HepG2 (cell line): ENCODE measurements around the gene TUBA4B. TPM values are rescaled to one million over a fixed set of nuclear protein-coding genes. Genes with fewer than 3 reads are reported as not detected.

Experiments used
- ARHGAP35 ChIP-seq: sonication (generic); formaldehyde crosslinking; IDR thresholded peaks from 2 replicates; pipeline ENCODE4 v1.9.0; 2022; ENCODE audit warnings: mild to moderate bottlenecking, inconsistent platforms, moderate library complexity, missing genetic modification reagents, borderline replicate concordance
- CENPBD1 ChIP-seq: sonication (generic); formaldehyde crosslinking; IDR thresholded peaks from 2 replicates; pipeline ENCODE4 v1.8.0; 2022; ENCODE audit warnings: missing genetic modification reagents, low read depth, mild to moderate bottlenecking, borderline replicate concordance
- CHCHD3 ChIP-seq: sonication (generic); formaldehyde crosslinking; IDR thresholded peaks from 2 replicates; pipeline ENCODE4 v1.8.0; 2022; ENCODE audit warnings: mild to moderate bottlenecking, missing genetic modification reagents, moderate library complexity
- ELK4 ChIP-seq: sonication (generic); formaldehyde crosslinking; IDR thresholded peaks from 2 replicates; pipeline ENCODE4 v1.9.0; 2021; ENCODE audit warnings: missing genetic modification reagents, borderline replicate concordance
- KLF12 ChIP-seq: sonication (generic); formaldehyde crosslinking; IDR thresholded peaks from 2 replicates; pipeline ENCODE4 v1.4.0; 2020; ENCODE audit warnings: missing genetic modification reagents, borderline replicate concordance
- KLF15 ChIP-seq: sonication (generic); formaldehyde crosslinking; IDR thresholded peaks from 2 replicates; pipeline ENCODE4 v1.8.1; 2023; ENCODE audit warnings: borderline replicate concordance, mild to moderate bottlenecking, inconsistent platforms, missing genetic modification reagents, mixed read lengths
- KMT2A ChIP-seq: sonication (generic); formaldehyde crosslinking; IDR thresholded peaks from 2 replicates; pipeline ENCODE4 v1.4.0; 2020; ENCODE audit warnings: missing genetic modification reagents
- KMT2B ChIP-seq: IDR thresholded peaks from 2 replicates; pipeline ENCODE4 v1.6.1; 2016; ENCODE audit warnings: missing genetic modification reagents, missing compliant biosample characterization
- MAFG ChIP-seq: sonication (generic); formaldehyde crosslinking; IDR thresholded peaks from 2 replicates; pipeline ENCODE4 v1.5.1; 2020; ENCODE audit warnings: mild to moderate bottlenecking, missing genetic modification reagents
- PHF8 ChIP-seq: sonication (generic); formaldehyde crosslinking; IDR thresholded peaks from 2 replicates; pipeline ENCODE4 v1.5.0; 2020; ENCODE audit warnings: missing genetic modification reagents
- RBM39 ChIP-seq: fragments of 200-400 bp; formaldehyde crosslinking; IDR thresholded peaks from one replicate; pipeline ENCODE4 v1.6.1; 2018; ENCODE audit warnings: antibody characterized with exemption, mild to moderate bottlenecking, low read depth, low read length; ENCODE audit not compliant: poor library complexity, severe bottlenecking
- REL ChIP-seq: sonication (generic); formaldehyde crosslinking; conservative IDR thresholded peaks from 2 replicates; pipeline ENCODE4 v1.8.0; 2022; ENCODE audit warnings: mild to moderate bottlenecking, missing genetic modification reagents, moderate library complexity
- TAF15 ChIP-seq: fragments of 200-400 bp; formaldehyde crosslinking; IDR thresholded peaks from one replicate; pipeline ENCODE4 v1.6.1; 2018; ENCODE audit warnings: mild to moderate bottlenecking, low read depth, low read length; ENCODE audit not compliant: poor library complexity, severe bottlenecking
- TFE3 ChIP-seq: IDR thresholded peaks from 2 replicates; pipeline ENCODE4 v1.6.1; 2016
- TMF1 ChIP-seq: sonication (generic); formaldehyde crosslinking; IDR thresholded peaks from 2 replicates; pipeline ENCODE4 v1.8.1; 2022; ENCODE audit warnings: low read depth, missing genetic modification reagents
- TP53 ChIP-seq: sonication (generic); formaldehyde crosslinking; conservative IDR thresholded peaks from 2 replicates; pipeline ENCODE4 v1.4.0; 2020; ENCODE audit warnings: missing genetic modification reagents
- XRCC5 ChIP-seq: fragments of 200-400 bp; formaldehyde crosslinking; optimal IDR thresholded peaks from 2 replicates; pipeline ENCODE3; 2017; ENCODE audit warnings: mild to moderate bottlenecking, low read length
- ZBTB14 ChIP-seq: sonication (generic); formaldehyde crosslinking; IDR thresholded peaks from 2 replicates; pipeline ENCODE4 v1.4.0; 2020; ENCODE audit warnings: missing genetic modification reagents
- ZNF224 ChIP-seq: sonication (generic); formaldehyde crosslinking; IDR thresholded peaks from 2 replicates; pipeline ENCODE4 v1.5.0; 2020; ENCODE audit warnings: mild to moderate bottlenecking, missing genetic modification reagents
- ZNF232 ChIP-seq: sonication (generic); formaldehyde crosslinking; IDR thresholded peaks from 2 replicates; pipeline ENCODE4 v1.4.0; 2020; ENCODE audit warnings: missing genetic modification reagents, borderline replicate concordance
- ZNF30 ChIP-seq: sonication (generic); formaldehyde crosslinking; IDR thresholded peaks from 2 replicates; pipeline ENCODE4 v1.5.0; 2020; ENCODE audit warnings: mild to moderate bottlenecking, missing genetic modification reagents
- ZNF383 ChIP-seq: sonication (generic); formaldehyde crosslinking; IDR thresholded peaks from 2 replicates; pipeline ENCODE4 v1.4.0; 2020; ENCODE audit warnings: missing genetic modification reagents, mild to moderate bottlenecking, borderline replicate concordance
- ZNF441 ChIP-seq: sonication (generic); formaldehyde crosslinking; IDR thresholded peaks from 2 replicates; pipeline ENCODE4 v1.7.0; 2021; ENCODE audit warnings: missing genetic modification reagents, borderline replicate concordance
- ZNF549 ChIP-seq: sonication (generic); formaldehyde crosslinking; IDR thresholded peaks from 2 replicates; pipeline ENCODE4 v1.5.0; 2020; ENCODE audit warnings: missing genetic modification reagents
- ZNF746 ChIP-seq: sonication (generic); formaldehyde crosslinking; IDR thresholded peaks from 2 replicates; pipeline ENCODE4 v1.8.0; 2022; ENCODE audit warnings: mild to moderate bottlenecking, missing genetic modification reagents
- polyA plus RNA-seq, 8 experiments: library from polyadenylated mRNA; depleted of rRNA in 3 of 8; stranded (reverse) in 7 of 8; unstranded in 1 of 8; fragments of >200 nt; fragmentation: Illumina TruSeq in 4 of 8; extraction: Trizol in 4 of 8; gene quantifications; 2 replicates each; pipeline versions ENCODE4 v1.2.1 to v1.2.3, GENCODE V29; 2011 to 2016; ENCODE audit warnings: low read depth in 4 of 8, missing spikeins in 1 of 8, mixed read lengths in 1 of 8; ENCODE audit not compliant: insufficient read depth in 1 of 8
- total RNA-seq, 5 experiments: library from RNA; depleted of rRNA; stranded (reverse); fragments of >200 nt; fragmentation: Illumina TruSeq; extraction: Trizol; gene quantifications; 2 replicates each; pipeline ENCODE4 v1.2.3, GENCODE V29; 2016; ENCODE audit warnings: low read depth in 1 of 5
- TF ChIP-seq, protein P1 (sequence below): sonication (generic); formaldehyde crosslinking; IDR thresholded peaks from 2 replicates; pipeline ENCODE4 v1.8.1; 2023; ENCODE audit warnings: mild to moderate bottlenecking, inconsistent platforms, moderate library complexity, missing genetic modification reagents, borderline replicate concordance

Gene TUBA4B
- total and polyA plus RNA-seq, 2 of the 13 experiments (the other 11 are each of a cell fraction or from before 2014, with no cell fraction given) = 0.18 to 0.22 TPM

DNA sequence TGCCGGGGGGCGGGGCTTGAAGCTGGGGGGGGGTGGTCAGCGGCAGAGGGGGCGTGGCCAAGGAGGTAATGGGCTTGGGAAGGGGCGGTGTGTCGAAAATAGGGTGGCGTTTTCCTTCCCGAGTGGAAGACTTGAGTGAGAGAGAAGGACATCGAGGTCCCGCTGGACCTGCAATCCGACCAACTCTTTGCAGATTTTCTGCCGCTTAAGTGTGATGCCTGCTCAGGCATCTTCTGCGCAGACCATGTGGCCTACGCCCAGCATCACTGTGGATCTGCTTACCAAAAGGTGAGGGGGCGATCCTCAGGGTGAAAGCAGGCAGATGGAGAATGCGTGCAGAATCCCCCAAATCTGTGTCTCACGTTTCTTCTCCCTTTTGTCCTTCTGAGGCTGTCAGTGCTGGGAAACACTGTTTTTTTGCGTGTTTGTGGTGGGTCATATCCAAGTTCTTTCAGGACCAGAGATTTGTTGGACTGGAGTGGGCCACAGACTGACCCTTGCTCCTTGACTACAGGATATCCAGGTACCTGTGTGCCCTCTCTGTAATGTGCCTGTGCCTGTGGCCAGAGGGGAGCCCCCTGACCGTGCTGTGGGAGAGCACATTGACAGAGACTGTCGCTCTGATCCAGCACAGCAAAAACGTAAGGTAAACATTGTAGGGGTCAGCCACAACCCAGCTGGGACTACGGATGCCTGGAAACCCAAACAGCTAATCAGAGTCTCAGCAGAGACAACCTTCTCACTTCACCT lies 45.7 kb upstream of the TUBA4B start (continued):
- TF ChIP-seq MAFG = no peak
- TF ChIP-seq PHF8 (CRISPR knock-in tag) = no peak
- TF ChIP-seq KLF12 = no peak
- TF ChIP-seq ZNF441 (CRISPR knock-in tag) = no peak
- TF ChIP-seq ZNF232 = no peak
- no peak for TF ChIP-seq ARHGAP35 (CRISPR knock-in tag)
- TF ChIP-seq XRCC5 = no peak
- no peak for TF ChIP-seq KMT2A (CRISPR knock-in tag)
- TF ChIP-seq KLF15 (CRISPR knock-in tag) = no peak
- no peak for TF ChIP-seq ZNF30 (CRISPR knock-in tag)
- TF ChIP-seq ZNF224 = no peak
- TF ChIP-seq ZNF746 (CRISPR knock-in tag) = no peak; the same call in 1 of the 2 replicates
- no peak for TF ChIP-seq ZBTB14 (CRISPR knock-in tag)
- TF ChIP-seq ELK4 (CRISPR knock-in tag) = no peak
- no peak for TF ChIP-seq ZNF549 (CRISPR knock-in tag)
- TF ChIP-seq RBM39 = no peak
- TF ChIP-seq TP53 (CRISPR knock-in tag) = no peak
- TF ChIP-seq CENPBD1 = no peak
- TF ChIP-seq TFE3 (CRISPR knock-in tag) = no peak
- no peak for TF ChIP-seq REL (CRISPR knock-in tag)
- no peak for TF ChIP-seq KMT2B
- no peak for TF ChIP-seq ZNF383
- no peak for TF ChIP-seq TMF1 (CRISPR knock-in tag)
- TF ChIP-seq TAF15 = no peak
- no peak for TF ChIP-seq CHCHD3 (CRISPR knock-in tag)
- TF ChIP-seq, protein P1, sequence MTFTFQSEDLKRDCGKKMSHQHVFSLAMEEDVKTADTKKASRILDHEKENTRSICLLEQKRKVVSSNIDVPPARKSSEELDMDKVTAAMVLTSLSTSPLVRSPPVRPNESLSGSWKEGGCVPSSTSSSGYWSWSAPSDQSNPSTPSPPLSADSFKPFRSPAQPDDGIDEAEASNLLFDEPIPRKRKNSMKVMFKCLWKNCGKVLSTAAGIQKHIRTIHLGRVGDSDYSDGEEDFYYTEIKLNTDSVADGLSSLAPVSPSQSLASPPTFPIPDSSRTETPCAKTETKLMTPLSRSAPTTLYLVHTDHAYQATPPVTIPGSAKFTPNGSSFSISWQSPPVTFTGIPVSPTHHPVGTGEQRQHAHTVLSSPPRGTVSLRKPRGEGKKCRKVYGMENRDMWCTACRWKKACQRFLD (CRISPR knock-in tag) = no peak; the same call in 1 of the 2 replicates
